Measurements from ENCODE around the gene BANF1. TPM values are rescaled to one million over a fixed set of nuclear protein-coding genes. Genes with fewer than 3 reads are reported as not detected.

BANF1 gene
- polyA plus RNA-seq, 6 donors from 2014 or later: 162 to 247 (median 189) TPM

- Mint-ChIP-seq H3K27ac (peak overlapping the region in 1 of 6 donors; percentile 81), H3K27me3 (no peaks in the 10 kb centered on the region), H3K4me1 (peaks cover 0 to 2% (median 2%) of the 10 kb centered on the region in 3 donors), H3K36me3 (no peaks in the 10 kb centered on the region), H3K4me3 (no peak overlapping the region), H3K9me3 (no peaks in the 10 kb centered on the region)
- DNase-seq (no peak), ATAC-seq (ENCODE audit: low read depth in 2 of 2) (no peak)
Measured at GRCh38 chr11:65982824-65983588, 19.3 kb upstream of the BANF1 start.

GRCh38 chr11:65983589-65983987, 18.7 kb upstream of the BANF1 start:
- Mint-ChIP-seq H3K4me1 (peaks cover 0 to 4% (median 3%) of the 10 kb centered on the region in 3 donors), H3K27ac (no peak overlapping the region), H3K27me3 (no peaks in the 10 kb centered on the region), H3K36me3 (no peaks in the 10 kb centered on the region), H3K9me3 (no peaks in the 10 kb centered on the region), H3K4me3 (no peak overlapping the region)
- no peak for DNase-seq
- no peak for ATAC-seq (ENCODE audit: low read depth in 2 of 2)

- H3K4me1 Mint-ChIP-seq: peaks cover 7 to 14% (median 11%) of the 10 kb centered on the region in 3 donors
- H3K9me3 Mint-ChIP-seq: no peaks in the 10 kb centered on the region
- no peak for DNase-seq
- ATAC-seq (ENCODE audit: low read depth in 2 of 2): no peak
- H3K27me3 Mint-ChIP-seq: no peaks in the 10 kb centered on the region
- H3K4me3 Mint-ChIP-seq: no peak overlapping the region
- H3K27ac Mint-ChIP-seq: peak overlapping the region in 1 of 6 donors; percentile 33
- no peaks in the 10 kb centered on the region for H3K36me3 Mint-ChIP-seq
Measured at GRCh38 chr11:65987336-65987735, 15.0 kb upstream of the BANF1 start.

- Mint-ChIP-seq H3K9me3 (no peaks in the 10 kb centered on the region), H3K27me3 (no peaks in the 10 kb centered on the region), H3K36me3 (no peaks in the 10 kb centered on the region), H3K27ac (peak overlapping the region; percentile 59 to 92 (median 86)), H3K4me1 (peaks cover 7 to 14% (median 11%) of the 10 kb centered on the region in 3 donors), H3K4me3 (peak overlapping the region in 1 of 8 donors; percentile 2)
- peak; percentile 96 for ATAC-seq (ENCODE audit: low read depth in 2 of 2)
- DNase-seq: peak; percentile 92
Measured at GRCh38 chr11:65988791-65989592, 13.3 kb upstream of the BANF1 start.

- DNase-seq (no peak), ATAC-seq (ENCODE audit: low read depth in 2 of 2) (no peak)
- H3K27me3 Mint-ChIP-seq: no peaks in the 10 kb centered on the region
- no peak overlapping the region for H3K4me3 Mint-ChIP-seq
- peak overlapping the region in 1 of 6 donors; percentile 86 for H3K27ac Mint-ChIP-seq
- H3K9me3 Mint-ChIP-seq: no peaks in the 10 kb centered on the region
- H3K4me1 Mint-ChIP-seq: peaks cover 7 to 17% (median 11%) of the 10 kb centered on the region in 3 donors
- peaks cover 6 to 7% of the 10 kb centered on the region in 2 donors for H3K36me3 Mint-ChIP-seq
Measured at GRCh38 chr11:65992056-65992455, 10.2 kb upstream of the BANF1 start.

GRCh38 chr11:65997286-65997685, 5.0 kb upstream of the BANF1 start:
- peak overlapping the region in 4 of 6 donors; percentile 25 to 82 (median 60) for H3K27ac Mint-ChIP-seq
- no peak for DNase-seq
- H3K4me3 Mint-ChIP-seq: peak overlapping the region in 1 of 8 donors; percentile 94

GRCh38 chr11:66002648-66003225, 434 bp downstream of the BANF1 start:
- Mint-ChIP-seq H3K27ac (peak overlapping the region; percentile 72 to 100 (median 98)), H3K4me1 (peaks cover 19 to 50% (median 37%) of the 10 kb centered on the region in 3 donors), H3K9me3 (no peaks in the 10 kb centered on the region), H3K36me3 (peaks cover 6 to 9% of the 10 kb centered on the region in 2 donors), H3K27me3 (no peaks in the 10 kb centered on the region), H3K4me3 (peak overlapping the region; percentile 94 to 100 (median 99))
- no peak for DNase-seq
- ATAC-seq (ENCODE audit: low read depth in 2 of 2): peak; percentile 70 to 74

More at GRCh38 chr11:65997286-65997685, 5.0 kb upstream of the BANF1 start:
- H3K9me3 Mint-ChIP-seq: no peaks in the 10 kb centered on the region
- H3K4me1 Mint-ChIP-seq: peaks cover 24 to 30% (median 30%) of the 10 kb centered on the region in 3 donors
- H3K36me3 Mint-ChIP-seq: peaks cover 17 to 23% of the 10 kb centered on the region in 2 donors
- H3K27me3 Mint-ChIP-seq: no peaks in the 10 kb centered on the region
- ATAC-seq (ENCODE audit: low read depth in 2 of 2): no peak

- H3K36me3 Mint-ChIP-seq: peaks cover under 1 to 4% of the 10 kb centered on the region in 2 donors
- peak overlapping the region; percentile 77 to 100 (median 96) for H3K4me3 Mint-ChIP-seq
- H3K27me3 Mint-ChIP-seq: no peaks in the 10 kb centered on the region
- ATAC-seq (ENCODE audit: low read depth in 2 of 2) (no peak), DNase-seq (no peak)
- H3K9me3 Mint-ChIP-seq: no peaks in the 10 kb centered on the region
- peak overlapping the region in 4 of 6 donors; percentile 28 to 85 (median 58) for H3K27ac Mint-ChIP-seq
- H3K4me1 Mint-ChIP-seq: peaks cover 18 to 50% (median 34%) of the 10 kb centered on the region in 3 donors
Measured at GRCh38 chr11:66003291-66003690, 988 bp downstream of the BANF1 start.

- ATAC-seq (ENCODE audit: low read depth in 2 of 2) (no peak), DNase-seq (no peak)
- Mint-ChIP-seq H3K36me3 (no peaks in the 10 kb centered on the region), H3K27me3 (no peaks in the 10 kb centered on the region), H3K4me3 (peak overlapping the region in 7 of 8 donors; percentile 20 to 94 (median 73)), H3K9me3 (no peaks in the 10 kb centered on the region), H3K4me1 (peaks cover 18 to 49% (median 34%) of the 10 kb centered on the region in 3 donors), H3K27ac (no peak overlapping the region)
Measured at GRCh38 chr11:66004186-66004585, 1.9 kb downstream of the BANF1 start.

- Mint-ChIP-seq H3K4me1 (peaks cover 10 to 33% (median 22%) of the 10 kb centered on the region in 3 donors), H3K9me3 (no peaks in the 10 kb centered on the region), H3K27ac (peak overlapping the region in 2 of 6 donors; percentile 18 to 57), H3K4me3 (peak overlapping the region in 2 of 8 donors; percentile 49 to 76), H3K36me3 (no peaks in the 10 kb centered on the region), H3K27me3 (peaks cover 0 to 6% (median 0%) of the 10 kb centered on the region in 3 donors)
- ATAC-seq (ENCODE audit: low read depth in 2 of 2) (no peak), DNase-seq (no peak)
Measured at GRCh38 chr11:66006134-66006890, 4.0 kb downstream of the BANF1 start.

GRCh38 chr11:66006891-66007176, 4.5 kb downstream of the BANF1 start:
- H3K36me3 Mint-ChIP-seq: no peaks in the 10 kb centered on the region
- ATAC-seq (ENCODE audit: low read depth in 2 of 2): no peak
- H3K27ac Mint-ChIP-seq: no peak overlapping the region
- peak overlapping the region in 1 of 8 donors; percentile 19 for H3K4me3 Mint-ChIP-seq
- peaks cover 0 to 6% (median 0%) of the 10 kb centered on the region in 3 donors for H3K27me3 Mint-ChIP-seq
- peaks cover 5 to 29% (median 17%) of the 10 kb centered on the region in 3 donors for H3K4me1 Mint-ChIP-seq
- DNase-seq: no peak
- no peaks in the 10 kb centered on the region for H3K9me3 Mint-ChIP-seq

GRCh38 chr11:66007201-66007634, 4.9 kb downstream of the BANF1 start:
- peaks cover 0 to 6% (median 3%) of the 10 kb centered on the region in 3 donors for H3K27me3 Mint-ChIP-seq
- no peaks in the 10 kb centered on the region for H3K36me3 Mint-ChIP-seq
- ATAC-seq (ENCODE audit: low read depth in 2 of 2) (no peak), DNase-seq (no peak)
- H3K4me3 Mint-ChIP-seq: no peak overlapping the region
- H3K27ac Mint-ChIP-seq: peak overlapping the region in 1 of 6 donors; percentile 57
- no peaks in the 10 kb centered on the region for H3K9me3 Mint-ChIP-seq
- H3K4me1 Mint-ChIP-seq: peaks cover 3 to 25% (median 13%) of the 10 kb centered on the region in 3 donors

GRCh38 chr11:66008095-66008467, 5.8 kb downstream of the BANF1 start:
- Mint-ChIP-seq H3K27ac (no peak overlapping the region), H3K4me1 (peaks cover 2 to 20% (median 4%) of the 10 kb centered on the region in 3 donors), H3K9me3 (no peaks in the 10 kb centered on the region)

More at GRCh38 chr11:66008095-66008467, 5.8 kb downstream of the BANF1 start:
- ATAC-seq (ENCODE audit: low read depth in 2 of 2): no peak
- H3K27me3 Mint-ChIP-seq: peaks cover 0 to 11% (median 6%) of the 10 kb centered on the region in 3 donors
- H3K36me3 Mint-ChIP-seq: no peaks in the 10 kb centered on the region
- H3K4me3 Mint-ChIP-seq: no peak overlapping the region
- DNase-seq: no peak

Data from naive B cell (primary cell).